Measurements from ENCODE around the gene WWOX.
A peak's percentile ranks its signal among the peaks of the same experiment; 100 is the strongest.

WWOX gene

DNA sequence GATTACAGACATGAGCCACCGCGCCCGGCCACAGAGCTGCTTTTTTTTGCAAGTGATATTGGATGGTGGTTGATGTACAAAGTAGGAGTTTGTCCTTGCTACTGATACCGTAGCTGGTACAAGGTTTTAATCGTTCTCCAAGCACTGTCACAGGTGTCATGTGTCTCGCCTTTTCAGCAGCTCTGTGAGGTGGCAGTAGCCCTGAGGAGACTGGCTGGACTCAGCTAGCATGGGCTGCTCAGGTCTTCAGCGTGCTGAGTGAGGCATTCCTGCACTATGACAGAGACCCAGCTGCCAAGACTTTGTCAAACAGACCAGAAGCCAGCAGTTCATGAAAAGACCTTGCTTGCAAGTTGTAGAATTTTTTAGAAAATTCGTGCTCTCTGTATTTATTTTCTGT, 7.2 kb downstream of the WWOX start:
- no peak for DNase-seq

- DNase-seq: no peak
Measured at GRCh38 chr16:78108451-78108850, 9.0 kb downstream of the WWOX start.

- no peak for DNase-seq
Measured at GRCh38 chr16:78113258-78113657, 13.8 kb downstream of the WWOX start.

GRCh38 chr16:78115659-78116058, 16.2 kb downstream of the WWOX start:
- DNase-seq: no peak

DNA sequence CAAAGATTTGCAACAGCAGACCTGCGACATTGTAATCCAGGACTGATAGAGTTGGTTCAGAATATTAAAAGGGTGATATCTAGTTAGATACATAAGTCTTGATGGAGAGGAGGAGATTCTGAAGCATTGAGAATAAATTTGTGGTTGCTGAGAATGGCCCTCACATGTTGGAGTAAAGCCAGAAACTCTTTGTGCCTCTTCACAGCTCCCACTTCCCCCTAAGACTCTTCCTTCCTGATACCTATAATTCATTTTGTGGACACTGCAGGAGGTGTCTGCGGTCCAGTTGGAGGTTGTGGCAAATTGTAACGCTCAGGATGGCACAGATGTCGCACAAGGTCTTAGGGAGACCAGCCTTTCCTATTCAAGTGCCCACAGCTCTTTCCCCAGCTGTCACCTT, 17.5 kb downstream of the WWOX start:
- no peak for DNase-seq

- DNase-seq: no peak
Measured at GRCh38 chr16:78117391-78117790, 17.9 kb downstream of the WWOX start.

- DNase-seq: no peak
Measured at GRCh38 chr16:78118469-78119025, 19.1 kb downstream of the WWOX start.

GRCh38 chr16:78122774-78123315, 23.4 kb downstream of the WWOX start:
- peak; percentile 89 for DNase-seq

GRCh38 chr16:78125112-78125844, 25.8 kb downstream of the WWOX start:
- no peak for DNase-seq

DNA sequence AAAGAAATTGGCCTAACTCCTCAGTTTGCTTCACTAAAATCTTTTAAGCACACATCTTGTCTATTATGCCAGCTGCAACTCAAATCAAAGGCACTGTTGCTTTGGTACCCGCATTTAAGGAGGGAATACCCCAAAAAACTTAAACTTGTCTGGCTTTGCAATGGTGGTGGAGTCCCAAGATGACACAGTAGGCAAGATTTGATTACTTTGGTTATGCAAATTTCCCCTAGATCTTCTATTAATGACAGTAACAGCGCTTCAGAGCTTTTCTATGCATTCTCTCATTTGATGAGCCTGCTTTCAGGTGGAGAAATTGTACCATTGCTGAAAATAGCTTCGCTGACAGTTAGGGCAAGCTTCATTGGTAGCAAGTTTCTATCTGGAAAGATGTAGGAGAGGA, 27.2 kb downstream of the WWOX start:
- DNase-seq: no peak

DNA sequence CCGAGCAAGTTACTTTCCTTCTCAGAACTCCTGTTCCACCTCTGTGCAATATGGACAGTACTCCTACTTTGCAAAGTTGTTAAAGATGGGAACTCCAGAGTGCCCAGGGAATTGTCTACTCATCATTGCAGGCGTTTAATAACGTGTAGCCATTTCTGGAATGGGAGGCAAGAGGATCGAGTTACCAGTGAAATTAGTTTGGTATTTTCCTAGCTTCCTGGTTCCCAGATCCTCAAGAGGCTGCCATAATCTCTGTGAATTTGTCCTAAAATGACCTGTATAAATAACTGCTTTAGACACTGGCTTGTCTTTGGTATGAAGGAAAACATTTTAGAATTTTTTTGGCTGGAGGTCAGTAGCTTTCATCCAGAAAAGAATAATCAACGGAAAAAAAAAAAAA, 27.7 kb downstream of the WWOX start:
- DNase-seq: peak; percentile 34

DNA sequence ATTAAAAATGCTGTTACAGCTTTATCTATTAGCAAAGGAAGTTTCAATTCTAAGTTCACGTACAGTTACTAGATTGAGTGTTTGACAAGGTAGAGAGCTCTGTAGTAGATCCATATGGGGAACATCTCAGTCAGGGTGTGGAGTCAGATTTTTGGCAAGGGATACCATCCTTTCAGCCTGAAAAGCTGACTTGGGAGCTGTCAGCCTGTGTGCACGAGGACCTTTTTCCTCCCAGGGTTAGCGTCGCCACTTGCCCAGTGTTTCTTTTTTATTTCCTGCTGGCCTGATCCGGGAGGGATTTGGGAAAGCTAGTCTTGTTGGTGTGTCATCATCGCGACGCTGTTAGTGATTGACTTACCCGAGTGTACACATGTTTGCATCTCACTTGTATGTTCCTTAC, 29.5 kb downstream of the WWOX start:
- DNase-seq: no peak

GRCh38 chr16:78129349-78129748, 29.9 kb downstream of the WWOX start:
- no peak for DNase-seq

GRCh38 chr16:78130083-78130608, 30.7 kb downstream of the WWOX start:
- DNase-seq: no peak

- no peak for DNase-seq
Measured at GRCh38 chr16:78130950-78131349, 31.5 kb downstream of the WWOX start.

DNA sequence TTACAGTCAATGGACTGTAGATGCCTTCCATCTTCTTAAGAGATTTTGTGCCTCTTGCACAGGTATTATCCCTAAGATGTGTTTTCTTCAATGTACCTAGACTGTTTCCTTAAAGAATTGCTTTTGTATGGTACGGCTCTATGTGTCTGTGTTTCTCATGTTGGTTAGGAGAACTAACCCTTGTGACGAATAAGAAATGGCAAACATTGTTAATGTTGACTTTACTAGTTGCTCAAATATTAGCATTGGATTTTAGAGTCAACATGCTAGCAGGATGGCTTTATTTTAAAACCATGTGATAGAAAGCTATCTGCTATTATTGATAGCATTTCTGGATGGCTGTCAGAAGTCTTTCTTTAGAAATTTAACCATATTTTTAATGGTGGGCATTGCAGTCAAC, 34.5 kb downstream of the WWOX start:
- DNase-seq: no peak

- DNase-seq: no peak
Measured at GRCh38 chr16:78134944-78135619, 35.6 kb downstream of the WWOX start.

DNA sequence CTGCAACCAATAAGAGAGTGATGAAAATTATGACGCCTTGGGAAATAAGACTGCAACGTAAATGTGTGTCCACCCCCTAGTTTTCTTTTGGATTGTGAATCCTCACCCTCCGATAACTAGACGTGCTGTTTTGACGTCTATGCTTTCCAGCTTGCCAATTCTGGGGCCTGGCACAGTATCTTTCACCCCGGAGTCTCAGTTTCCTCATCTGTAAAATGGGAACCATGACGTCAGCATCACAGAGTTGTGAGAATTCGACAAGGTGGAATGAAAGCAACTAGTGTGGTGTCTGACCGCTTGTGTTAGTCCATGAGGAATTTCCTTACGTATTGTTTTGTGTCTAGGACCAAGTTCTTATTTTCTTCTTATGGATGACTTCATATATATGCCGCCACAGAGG, 37.7 kb downstream of the WWOX start:
- DNase-seq: no peak

GRCh38 chr16:78137782-78138616, 38.5 kb downstream of the WWOX start:
- DNase-seq: no peak

DNA sequence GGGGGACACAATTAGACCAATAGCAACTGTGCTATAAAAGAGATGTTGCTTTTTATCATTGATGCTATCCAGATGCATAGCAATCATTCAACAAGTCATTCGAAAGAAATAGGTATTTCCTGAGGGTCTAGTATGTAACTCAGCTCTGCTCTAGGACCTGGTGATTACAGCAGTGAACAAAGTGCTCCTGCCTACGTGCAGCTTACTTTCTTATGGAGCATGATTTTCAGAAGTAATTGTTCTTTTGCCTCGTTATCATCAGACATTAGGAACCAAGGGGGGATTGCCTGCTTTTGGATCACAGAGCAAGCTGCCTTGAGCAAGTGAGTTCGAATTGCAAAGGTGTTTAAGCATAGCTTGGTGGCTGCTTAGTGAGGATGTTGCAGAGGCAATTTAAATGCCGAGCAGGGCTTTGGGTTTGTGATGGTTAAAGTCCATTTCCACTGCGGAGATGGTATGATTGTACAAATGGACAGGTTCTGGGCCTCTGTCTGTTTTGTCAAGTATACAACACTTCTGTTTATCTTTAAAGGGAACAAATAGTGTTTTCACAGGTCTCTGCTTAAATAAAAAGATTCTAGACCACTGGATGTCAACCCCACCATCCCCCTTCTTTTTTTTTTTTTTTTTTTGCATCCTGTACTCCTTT, 41.5 kb downstream of the WWOX start:
- DNase-seq: no peak

GRCh38 chr16:78142788-78143187, 43.3 kb downstream of the WWOX start:
- peak; percentile 32 for DNase-seq

GRCh38 chr16:78146807-78147206, 47.4 kb downstream of the WWOX start:
- DNase-seq: no peak
